ENCODE measurements around the gene DYNLL1.
"Not testable (repeated sequence)": the region's sequence is repeated elsewhere in the genome, so short reads cannot be mapped to it uniquely, and the experiment has no call there.

Gene DYNLL1

GRCh38 chr12:120495731-120496412 is at the start of gene DYNLL1:
Gene DYNLL1 (plus strand): TSS chr12:120496113. CDS start chr12:120496422, 309 bp downstream.
- DNase-seq (ENCODE audit: extremely low read depth, low read depth), result peak; percentile 87
- TF ChIP-seq, protein P1, sequence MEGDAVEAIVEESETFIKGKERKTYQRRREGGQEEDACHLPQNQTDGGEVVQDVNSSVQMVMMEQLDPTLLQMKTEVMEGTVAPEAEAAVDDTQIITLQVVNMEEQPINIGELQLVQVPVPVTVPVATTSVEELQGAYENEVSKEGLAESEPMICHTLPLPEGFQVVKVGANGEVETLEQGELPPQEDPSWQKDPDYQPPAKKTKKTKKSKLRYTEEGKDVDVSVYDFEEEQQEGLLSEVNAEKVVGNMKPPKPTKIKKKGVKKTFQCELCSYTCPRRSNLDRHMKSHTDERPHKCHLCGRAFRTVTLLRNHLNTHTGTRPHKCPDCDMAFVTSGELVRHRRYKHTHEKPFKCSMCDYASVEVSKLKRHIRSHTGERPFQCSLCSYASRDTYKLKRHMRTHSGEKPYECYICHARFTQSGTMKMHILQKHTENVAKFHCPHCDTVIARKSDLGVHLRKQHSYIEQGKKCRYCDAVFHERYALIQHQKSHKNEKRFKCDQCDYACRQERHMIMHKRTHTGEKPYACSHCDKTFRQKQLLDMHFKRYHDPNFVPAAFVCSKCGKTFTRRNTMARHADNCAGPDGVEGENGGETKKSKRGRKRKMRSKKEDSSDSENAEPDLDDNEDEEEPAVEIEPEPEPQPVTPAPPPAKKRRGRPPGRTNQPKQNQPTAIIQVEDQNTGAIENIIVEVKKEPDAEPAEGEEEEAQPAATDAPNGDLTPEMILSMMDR (IDR thresholded peaks at IDR 0.05; ENCODE audit: low read depth, low read length), result no peak

- DNase-seq (ENCODE audit: extremely low read depth, low read depth), result not testable (repeated sequence)
These were observed 49.1 kb upstream of the DYNLL1 start for GRCh38 chr12:120446844-120447178.

DNA sequence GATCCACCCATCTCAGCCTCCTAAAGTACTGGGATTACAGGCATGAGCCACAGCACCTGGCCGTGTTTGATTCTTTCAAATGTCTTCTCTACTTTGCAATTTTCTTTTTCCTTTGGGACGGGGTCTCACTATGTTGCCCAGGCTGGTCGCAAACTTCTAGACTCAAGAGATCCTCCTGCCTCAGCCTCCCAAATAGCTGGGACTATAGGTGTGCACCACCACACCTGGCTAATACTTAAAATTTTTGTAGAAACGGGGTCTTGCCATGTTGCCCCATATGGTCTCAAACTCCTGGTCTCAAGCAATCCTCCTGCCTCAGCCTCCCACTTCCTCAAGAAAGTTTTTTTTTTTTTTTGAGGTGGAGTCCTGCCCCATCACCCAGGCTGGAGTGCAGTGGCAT is 47.9 kb upstream of the DYNLL1 start:
- TF ChIP-seq, protein P1 (IDR thresholded peaks at IDR 0.05; ENCODE audit: low read depth, low read length), result no peak
- no peak for DNase-seq (ENCODE audit: extremely low read depth, low read depth)

GRCh38 chr12:120452524-120452923 is 43.4 kb upstream of the DYNLL1 start:
- not testable (repeated sequence) for DNase-seq (ENCODE audit: extremely low read depth, low read depth)

- TF ChIP-seq, protein P1 (IDR thresholded peaks at IDR 0.05; ENCODE audit: low read depth, low read length), result no peak
- DNase-seq (ENCODE audit: extremely low read depth, low read depth), result no peak
These were observed 42.7 kb upstream of the DYNLL1 start for GRCh38 chr12:120453060-120453750.

DNA sequence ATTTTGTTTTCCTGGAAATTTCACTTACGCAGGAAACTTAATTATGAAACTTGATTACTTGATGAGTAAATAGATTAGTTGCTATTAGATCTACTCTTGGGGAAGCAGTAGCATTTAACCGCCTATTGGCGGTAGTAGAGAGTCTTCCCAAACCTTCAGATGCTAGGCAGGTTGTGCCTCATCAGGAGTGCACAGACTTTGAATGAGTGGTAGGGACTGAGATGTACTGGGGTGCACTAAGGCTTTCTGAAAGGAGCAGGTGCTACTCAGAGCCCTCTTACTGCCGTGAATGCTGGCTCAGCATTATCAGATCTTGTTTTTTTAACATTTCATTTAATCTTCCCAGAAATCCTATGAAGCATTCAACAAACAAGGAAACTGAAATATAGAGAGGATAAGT is 41.9 kb upstream of the DYNLL1 start:
- TF ChIP-seq, protein P1 (IDR thresholded peaks at IDR 0.05; ENCODE audit: low read depth, low read length), result peak; percentile 49
- DNase-seq (ENCODE audit: extremely low read depth, low read depth), result no peak

DNA sequence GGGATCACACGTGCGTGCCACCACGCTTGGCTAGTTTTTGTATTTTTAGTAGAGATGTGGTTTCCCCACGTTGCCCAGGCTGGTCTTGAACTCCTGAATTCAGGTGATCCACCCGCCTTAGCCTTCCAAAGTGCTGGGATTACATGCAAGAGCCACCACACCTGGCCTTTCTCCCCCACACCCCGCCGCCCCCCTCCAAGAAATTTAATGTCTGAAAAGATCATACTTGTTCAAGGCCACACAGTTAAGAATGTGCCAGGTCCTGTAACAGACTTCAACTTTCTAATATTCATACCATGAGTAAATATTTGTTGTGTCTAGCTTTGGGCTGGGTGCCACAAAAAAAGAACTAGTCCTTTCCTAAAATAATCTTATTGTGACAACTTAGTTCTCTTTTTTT is 40.6 kb upstream of the DYNLL1 start:
- no peak for DNase-seq (ENCODE audit: extremely low read depth, low read depth)
- TF ChIP-seq, protein P1 (IDR thresholded peaks at IDR 0.05; ENCODE audit: low read depth, low read length), result no peak

DNA sequence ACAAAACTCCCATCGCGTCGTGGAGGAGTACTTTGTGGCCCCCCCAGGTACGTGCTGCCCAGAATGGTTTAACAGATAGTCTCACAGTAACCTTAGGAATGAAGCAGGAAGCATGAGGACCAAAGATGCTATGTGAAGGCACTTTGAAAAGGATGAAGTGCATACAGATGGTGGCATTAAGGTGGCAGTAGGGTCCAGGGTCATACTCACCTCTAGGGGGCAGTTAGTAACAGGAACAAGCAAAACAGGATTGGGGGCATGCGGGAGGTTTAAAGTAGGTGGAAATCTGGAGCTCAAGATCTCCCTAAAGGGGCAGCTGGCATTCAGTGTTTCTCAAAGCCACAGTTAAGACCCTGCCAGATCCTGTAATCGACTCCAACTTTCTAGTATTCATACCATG is 38.8 kb upstream of the DYNLL1 start:
- DNase-seq (ENCODE audit: extremely low read depth, low read depth), result no peak
- TF ChIP-seq, protein P1 (IDR thresholded peaks at IDR 0.05; ENCODE audit: low read depth, low read length), result peak; percentile 26
